D341Med (cell line): ENCODE data around the gene CLDN7.
A peak's percentile ranks its signal among the peaks of the same experiment; 100 is the strongest.

Experiments used
- DNase-seq: peaks from one replicate; pipeline ENCODE4 v3.0.0; 2012; ENCODE audit warnings: low spot score

The CLDN7 gene

DNA sequence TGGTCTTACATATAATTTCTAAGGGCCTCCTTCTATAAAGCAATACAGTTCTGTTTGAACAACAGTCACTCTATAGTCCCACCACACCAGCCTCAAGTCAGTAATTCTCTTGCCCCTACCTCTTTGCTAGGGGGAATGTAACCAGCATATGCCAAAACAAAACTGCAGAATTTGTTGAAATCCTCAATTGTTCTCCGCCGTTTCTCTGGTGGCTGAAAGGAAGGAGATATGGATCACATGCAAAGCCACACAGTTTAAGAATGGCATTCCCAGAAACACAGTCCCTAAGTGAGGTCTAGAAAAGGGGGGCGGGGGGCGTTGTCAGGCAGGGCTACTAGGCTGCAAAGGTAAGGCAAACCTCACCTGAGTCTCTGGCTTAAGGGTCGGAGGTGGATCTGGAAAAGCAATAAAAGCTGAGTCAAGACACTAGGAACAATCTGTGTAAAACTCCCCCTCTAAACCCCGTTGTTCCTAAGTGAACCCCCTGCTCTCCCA is 25.0 kb downstream of the CLDN7 start:
- no peak for DNase-seq

DNA sequence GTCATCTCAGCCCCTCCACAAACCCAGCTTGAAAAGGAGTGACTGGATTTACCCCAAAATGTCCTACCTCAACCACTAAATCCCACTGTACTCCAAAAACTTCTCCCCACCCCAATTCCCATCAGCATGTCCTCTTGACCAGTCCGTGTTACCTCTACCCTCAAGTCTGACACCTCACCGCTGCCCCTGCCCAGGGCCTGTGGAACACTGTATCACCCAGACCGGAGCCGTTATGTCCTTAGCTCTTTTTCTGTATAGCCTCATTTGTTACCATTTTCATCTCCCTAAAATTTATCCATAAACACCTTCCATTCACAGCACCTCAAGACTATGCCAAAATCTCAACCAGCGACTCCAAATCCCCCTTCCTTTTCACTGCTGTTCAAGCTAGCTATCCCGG is 25.5 kb downstream of the CLDN7 start:
- no peak for DNase-seq

DNA sequence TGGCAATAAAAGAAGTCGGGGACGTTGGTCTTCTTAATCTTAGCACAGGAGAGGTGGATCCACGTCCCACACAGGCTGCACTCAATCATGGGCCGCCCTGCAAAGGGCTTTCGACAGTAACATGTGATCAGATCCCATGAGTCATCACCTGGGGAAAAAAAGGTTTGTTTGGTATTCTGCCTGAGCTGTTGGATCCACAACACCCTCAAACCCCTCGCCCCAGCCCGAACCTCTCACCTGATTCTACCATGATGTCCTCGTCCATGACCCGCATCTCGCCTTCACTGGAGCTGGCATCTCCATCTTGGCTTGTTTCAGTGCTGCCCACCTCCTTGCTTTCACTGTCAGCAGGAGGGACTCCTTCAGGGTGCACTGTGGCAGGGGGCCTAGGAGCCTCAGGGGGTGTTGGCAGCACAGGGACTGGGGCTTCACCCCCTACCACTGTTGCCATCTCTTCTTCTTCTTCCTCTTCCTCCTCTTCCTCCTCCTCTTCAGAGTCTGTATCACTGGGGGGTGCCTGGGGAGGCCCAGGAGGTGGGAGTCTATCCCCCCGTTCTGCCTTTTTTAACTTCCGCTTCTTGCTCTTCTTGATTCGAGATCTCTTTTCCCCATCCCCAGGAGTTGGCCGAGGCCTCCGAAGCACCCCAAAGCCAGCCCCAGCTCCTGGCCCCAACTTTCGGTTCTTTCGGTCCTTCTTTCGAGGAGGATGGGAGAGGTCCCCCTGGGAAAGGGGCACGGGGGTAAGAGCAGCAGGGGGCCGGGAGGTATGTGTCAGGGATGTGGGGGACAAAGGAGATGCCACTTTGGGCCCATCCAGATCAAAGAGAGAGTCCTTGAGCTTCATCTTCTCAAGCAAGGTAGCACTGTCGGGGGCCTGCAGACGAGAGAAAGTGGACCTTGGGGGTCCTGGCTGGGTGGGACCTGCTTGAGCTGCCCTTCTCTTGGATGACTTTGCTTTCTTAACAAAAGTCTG is 26.3 kb downstream of the CLDN7 start:
- DNase-seq: no peak

GRCh38 chr17:7234083-7234951 is 28.0 kb downstream of the CLDN7 start, which contains the start of gene DVL2:
DVL2 (minus strand) TSS chr17:7234517; CDS start chr17:7234262, 255 bp downstream.
- DNase-seq: peak; percentile 86

DNA sequence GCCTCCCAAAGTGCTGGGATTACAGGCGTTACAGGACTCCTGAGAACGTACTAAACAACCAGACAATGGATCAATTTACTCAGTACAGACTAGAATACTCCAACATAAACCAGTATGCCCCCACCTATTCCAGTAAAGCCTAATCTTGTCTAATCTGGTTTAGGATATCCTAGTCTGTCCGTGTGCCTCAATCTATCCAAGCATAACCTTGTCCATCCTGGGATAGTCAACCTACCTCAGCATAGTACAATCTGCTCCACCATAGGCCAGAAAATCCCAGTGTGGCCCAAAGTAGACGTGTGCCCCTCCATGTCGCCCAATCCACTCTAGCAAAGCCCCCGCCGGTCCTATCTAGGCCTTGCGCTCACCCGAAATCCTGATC is 28.6 kb downstream of the CLDN7 start:
- no peak for DNase-seq

GRCh38 chr17:7232114-7232513 is 30.2 kb downstream of the CLDN7 start:
- DNase-seq: no peak

DNA sequence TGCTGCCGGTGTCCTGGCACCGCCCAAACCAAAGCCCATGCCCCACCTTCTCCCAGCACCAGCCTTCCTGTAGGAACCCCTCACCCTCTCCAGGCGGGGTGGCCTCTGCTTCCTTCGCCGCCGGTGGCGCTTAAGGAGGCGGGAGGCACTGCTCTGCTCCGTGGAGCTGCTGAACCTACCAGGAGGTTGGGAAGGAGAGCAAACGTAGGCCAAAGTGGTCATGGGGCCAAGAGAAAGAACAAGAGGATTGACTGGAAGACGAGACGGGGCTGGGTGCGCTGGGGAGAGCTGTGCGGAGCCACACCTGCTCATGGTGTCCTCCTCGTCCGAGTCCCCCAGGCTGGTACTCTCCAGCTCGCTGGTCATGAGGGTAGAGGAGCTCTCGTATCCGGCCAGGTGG is 32.8 kb downstream of the CLDN7 start:
- no peak for DNase-seq

GRCh38 chr17:7228920-7229319 is 33.4 kb downstream of the CLDN7 start:
- no peak for DNase-seq

DNA sequence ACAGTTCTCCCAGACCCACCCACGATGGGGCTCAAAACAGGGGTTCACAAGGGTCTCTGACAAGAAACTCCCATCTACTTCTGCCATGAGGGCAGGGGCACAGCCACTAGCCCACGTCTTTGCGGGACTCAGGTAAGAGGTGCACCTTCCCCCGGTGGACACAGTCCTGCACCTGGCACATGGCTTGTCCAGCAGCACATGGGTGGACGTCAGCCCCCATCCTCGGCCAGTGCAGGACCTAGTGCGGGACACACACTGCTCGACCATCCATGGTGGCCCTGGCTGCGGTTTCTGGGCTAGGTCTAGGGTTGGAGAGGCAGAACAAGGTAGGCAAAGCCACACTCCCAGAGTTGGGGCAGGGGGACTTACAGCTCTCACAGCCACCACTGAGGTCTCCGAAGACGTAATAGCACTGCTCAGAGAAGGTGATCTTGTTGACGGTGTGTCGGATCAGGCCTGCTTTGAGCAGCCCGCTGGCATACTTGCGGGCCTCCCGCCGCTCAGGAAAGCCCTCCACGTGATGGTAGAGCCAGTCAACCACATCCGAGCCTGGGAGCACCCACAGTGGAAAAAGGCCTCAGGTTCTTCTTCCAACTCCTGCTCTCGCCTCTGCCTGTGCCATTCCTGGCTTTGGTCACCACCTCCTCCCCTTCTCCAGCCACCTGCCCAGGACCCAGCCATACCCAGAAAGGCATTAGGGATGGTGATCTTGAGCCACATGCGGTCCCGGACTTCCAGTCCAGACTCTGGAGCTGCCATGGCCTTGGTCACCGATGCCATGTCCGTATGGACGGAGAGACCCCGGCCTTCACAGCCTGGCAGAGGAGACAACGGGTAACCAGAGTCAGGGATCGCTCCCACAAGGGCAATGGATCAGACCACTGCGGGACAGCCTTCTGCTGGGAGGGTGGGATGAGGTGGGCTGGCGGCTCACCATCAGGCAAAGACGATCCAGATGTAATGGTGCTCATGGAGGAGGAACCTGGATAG is 35.3 kb downstream of the CLDN7 start:
- no peak for DNase-seq

DNA sequence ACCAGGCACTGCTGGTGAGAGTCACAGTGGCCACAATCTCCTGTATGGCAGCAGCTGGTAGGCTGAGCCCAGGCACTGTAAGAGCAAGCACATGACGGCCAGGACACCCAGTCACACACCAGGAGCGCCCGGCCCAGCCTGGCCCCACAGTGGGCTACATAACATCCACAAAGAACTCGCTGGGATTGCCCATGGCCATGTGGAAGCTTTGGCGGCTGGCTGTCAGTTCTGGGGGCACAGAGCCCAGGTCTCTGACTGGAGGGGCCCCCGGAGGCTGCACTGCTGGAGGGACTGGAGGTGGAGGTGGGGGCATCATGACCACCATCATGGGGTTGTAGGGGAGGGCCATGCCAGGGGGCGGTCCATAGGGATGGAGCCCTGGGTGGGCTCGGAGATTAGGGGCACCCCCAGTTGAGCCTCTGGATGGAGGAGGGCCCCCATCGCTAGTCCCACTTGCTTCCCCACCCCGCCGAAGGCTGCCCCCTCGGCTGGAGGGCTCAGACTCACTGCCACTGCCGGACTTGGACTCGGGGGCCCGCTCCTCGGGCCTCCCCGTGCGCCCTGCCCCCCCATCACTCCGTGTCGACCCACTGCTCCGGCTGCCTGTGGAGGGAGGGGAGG is 36.5 kb downstream of the CLDN7 start:
- no peak for DNase-seq

DNA sequence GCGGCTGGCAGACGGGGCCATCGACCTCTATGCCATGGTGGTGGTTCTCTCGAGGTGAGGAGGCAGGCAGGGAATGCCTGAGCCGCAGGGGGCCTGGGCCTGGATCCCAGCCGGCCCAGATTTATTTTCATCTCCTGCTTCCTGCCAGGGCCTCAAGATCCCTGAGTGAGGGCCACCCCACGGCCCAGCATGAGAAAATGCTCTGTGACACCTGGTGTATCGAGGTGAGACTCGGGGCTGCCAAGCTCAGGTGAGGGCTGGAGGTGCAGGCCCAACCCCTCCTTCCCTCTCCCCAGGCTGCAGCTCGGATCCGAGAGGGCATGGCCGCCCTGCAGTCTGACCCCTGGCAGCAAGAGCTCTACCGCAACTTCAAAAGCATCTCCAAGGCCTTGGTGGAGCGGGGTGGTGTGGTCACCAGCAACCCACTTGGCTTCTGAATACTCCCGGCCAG is 37.6 kb downstream of the CLDN7 start:
- no peak for DNase-seq

DNA sequence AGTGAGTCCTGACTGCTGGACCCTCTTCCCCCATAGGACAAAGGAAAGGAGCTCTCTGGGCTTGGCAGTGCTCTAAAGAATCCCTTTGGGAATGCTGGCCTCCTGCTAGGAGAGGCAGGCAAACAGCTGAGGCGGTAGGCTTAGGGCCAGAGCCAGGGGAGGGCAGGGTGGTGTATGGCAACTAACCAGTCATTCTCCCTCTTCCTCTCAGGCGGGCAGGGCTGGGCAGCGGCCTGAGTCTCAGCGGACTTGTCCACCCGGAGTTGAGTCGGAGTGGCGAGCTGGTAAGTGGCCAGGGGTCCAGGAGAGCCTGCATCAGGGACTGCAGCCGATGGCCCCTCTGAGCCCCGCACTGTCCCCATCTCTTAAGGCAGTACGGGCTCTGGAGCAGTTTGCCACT is 38.2 kb downstream of the CLDN7 start:
- DNase-seq: no peak

GRCh38 chr17:7223375-7223774 is 38.9 kb downstream of the CLDN7 start:
- no peak for DNase-seq

DNA sequence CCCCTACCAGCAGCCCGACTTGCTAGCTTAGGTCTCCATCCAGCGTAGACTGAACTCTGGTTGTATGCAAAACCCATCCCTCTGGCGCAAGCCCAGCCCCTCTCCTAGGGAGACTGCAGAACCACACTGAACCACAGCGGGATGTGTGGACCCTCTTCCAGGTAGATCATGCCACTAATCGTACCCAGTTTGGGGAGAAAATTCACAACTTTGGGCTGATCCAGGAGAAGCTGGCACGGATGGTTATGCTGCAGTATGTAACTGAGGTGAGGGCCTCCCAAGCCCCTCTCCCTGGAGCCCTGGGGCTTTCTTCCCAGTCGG is 39.3 kb downstream of the CLDN7 start:
- DNase-seq: no peak

GRCh38 chr17:7222093-7222971 is 39.9 kb downstream of the CLDN7 start:
- no peak for DNase-seq

DNA sequence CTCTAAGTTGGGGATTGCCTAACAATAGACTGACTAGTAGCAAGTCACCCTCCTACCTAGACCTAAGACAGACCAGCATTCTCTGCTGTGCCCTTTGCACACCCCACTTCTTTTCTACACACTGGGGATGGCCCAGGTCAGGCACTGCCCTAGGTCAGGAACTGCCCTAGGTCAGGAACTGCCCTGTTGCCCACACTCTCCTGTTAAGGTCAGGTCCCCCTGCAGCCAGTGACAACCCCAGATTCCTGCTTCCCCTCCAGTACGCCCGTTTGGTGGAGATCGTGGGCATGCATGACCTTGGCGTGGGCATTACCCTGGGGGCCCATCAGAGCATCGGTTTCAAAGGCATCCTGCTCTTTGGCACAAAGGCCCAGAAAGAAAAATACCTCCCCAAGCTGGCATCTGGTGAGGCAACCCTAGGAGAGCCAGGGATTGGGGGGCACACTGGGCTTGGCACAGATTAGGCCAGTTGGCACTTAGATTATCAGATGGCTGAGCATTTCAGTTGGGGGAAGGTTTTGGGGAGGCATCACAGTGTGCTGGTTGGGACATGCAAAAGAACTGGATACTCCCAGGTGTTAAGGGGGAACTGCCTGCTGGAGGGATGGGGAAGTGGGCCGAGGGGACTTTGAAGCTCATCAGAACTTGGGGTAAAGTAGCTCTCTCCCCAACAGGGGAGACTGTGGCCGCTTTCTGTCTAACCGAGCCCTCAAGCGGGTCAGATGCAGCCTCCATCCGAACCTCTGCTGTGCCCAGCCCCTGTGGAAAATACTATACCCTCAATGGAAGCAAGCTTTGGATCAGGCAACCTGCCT is 40.8 kb downstream of the CLDN7 start:
- no peak for DNase-seq

DNA sequence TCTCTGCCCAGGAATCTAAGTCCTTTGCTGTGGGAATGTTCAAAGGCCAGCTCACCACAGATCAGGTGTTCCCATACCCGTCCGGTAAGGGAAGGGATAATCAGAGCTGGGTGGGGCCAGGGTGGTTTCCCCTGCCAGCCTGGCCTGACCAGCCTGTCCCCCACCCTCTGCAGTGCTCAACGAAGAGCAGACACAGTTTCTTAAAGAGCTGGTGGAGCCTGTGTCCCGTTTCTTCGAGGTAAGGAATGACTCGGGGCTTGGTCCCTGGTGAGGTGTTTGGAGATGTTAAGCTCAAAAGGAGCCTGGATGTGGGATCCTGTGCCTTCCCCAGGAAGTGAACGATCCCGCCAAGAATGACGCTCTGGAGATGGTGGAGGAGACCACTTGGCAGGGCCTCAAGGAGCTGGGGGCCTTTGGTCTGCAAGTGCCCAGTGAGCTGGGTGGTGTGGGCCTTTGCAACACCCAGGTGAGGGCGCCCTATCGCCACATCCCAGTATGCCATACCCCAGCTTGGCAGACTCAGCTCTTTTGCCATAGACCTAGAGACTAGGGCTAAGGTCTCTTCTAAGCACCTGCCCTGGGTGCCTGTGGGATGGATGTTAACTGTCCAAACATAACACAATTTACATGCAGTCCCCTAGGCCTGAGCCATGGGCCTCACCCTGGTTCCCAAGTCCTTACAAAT is 41.5 kb downstream of the CLDN7 start:
- DNase-seq: peak; percentile 64

- DNase-seq: peak; percentile 74
Measured at GRCh38 chr17:7219812-7220592, 42.3 kb downstream of the CLDN7 start, which contains the start of the genes ACADVL and DLG4. ACADVL (plus strand) TSS chr17:7219938; CDS start chr17:7219985, 47 bp downstream. DLG4 (minus strand) TSS chr17:7219836.
